NB4 (cell line): ENCODE data around the gene USH1C.

Experiments
- POLR2A ChIP-seq: IDR thresholded peaks from 2 replicates; pipeline ENCODE4 v1.6.1; 2011; ENCODE audit warnings: mild to moderate bottlenecking; ENCODE audit not compliant: insufficient read length; ENCODE audit errors: extremely low read depth
- TF ChIP-seq, protein P1 (sequence below): IDR thresholded peaks from 2 replicates; pipeline ENCODE4 v1.6.1; 2011; ENCODE audit warnings: low read depth, low read length
- TF ChIP-seq, protein P2 (sequence below): IDR thresholded peaks from one replicate; pipeline ENCODE4 v1.5.1; 2012; ENCODE audit warnings: low read depth, low read length

DNA sequence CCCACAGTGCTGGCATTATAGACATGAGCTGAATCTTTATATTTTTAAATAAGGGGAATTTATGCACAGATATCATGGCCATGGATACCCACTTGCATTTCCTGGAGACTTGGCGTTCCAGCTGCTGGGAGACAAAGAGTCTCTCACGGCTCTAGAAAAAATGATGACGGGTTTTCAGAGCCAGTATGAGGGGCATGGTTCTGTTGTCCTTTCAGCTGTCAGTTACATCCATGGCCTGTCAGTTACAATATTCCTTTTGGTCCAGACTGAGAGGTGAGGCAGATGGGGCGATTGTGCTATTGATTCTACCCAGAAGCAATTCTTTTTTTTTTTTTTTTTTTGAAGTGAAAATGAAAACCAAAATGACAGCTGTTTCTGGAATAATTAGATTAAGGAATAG is 29.7 kb downstream of the USH1C start:
- TF ChIP-seq, protein P1, sequence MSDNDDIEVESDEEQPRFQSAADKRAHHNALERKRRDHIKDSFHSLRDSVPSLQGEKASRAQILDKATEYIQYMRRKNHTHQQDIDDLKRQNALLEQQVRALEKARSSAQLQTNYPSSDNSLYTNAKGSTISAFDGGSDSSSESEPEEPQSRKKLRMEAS, result no peak
- TF ChIP-seq POLR2A, result no peak
- TF ChIP-seq, protein P2, sequence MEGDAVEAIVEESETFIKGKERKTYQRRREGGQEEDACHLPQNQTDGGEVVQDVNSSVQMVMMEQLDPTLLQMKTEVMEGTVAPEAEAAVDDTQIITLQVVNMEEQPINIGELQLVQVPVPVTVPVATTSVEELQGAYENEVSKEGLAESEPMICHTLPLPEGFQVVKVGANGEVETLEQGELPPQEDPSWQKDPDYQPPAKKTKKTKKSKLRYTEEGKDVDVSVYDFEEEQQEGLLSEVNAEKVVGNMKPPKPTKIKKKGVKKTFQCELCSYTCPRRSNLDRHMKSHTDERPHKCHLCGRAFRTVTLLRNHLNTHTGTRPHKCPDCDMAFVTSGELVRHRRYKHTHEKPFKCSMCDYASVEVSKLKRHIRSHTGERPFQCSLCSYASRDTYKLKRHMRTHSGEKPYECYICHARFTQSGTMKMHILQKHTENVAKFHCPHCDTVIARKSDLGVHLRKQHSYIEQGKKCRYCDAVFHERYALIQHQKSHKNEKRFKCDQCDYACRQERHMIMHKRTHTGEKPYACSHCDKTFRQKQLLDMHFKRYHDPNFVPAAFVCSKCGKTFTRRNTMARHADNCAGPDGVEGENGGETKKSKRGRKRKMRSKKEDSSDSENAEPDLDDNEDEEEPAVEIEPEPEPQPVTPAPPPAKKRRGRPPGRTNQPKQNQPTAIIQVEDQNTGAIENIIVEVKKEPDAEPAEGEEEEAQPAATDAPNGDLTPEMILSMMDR, result no peak
